Endothelial cell of umbilical vein (primary cell): ENCODE data around the gene TRPM1. TPM values are rescaled to one million over a fixed set of nuclear protein-coding genes. Genes with fewer than 3 reads are reported as not detected.

ENCODE experiments used
- BruUV-seq: library from RNA; stranded (reverse); fragments of 400-500 nt; replicated peaks from 2 replicates; lab custom pipeline; 2021; lab: Mats Ljungman, UMichigan
- CTCF ChIA-PET: fragments of 300-600, 350-600 bp; sonication (Branson Sonifier 250); formaldehyde crosslinking; loops from one replicate; lab custom pipeline; 2021; ENCODE audit warnings: antibody characterized with exemption, inconsistent platforms; lab: Charles Lee
- POLR2A ChIA-PET: fragments of 300-600, 350-600 bp; sonication (Branson Sonifier 250); formaldehyde crosslinking; loops from one replicate; lab custom pipeline; 2021; ENCODE audit warnings: antibody characterized with exemption, inconsistent platforms; lab: Charles Lee
- DNase-seq: peaks from one replicate; pipeline ENCODE4 v3.0.0-alpha.2; 2011; ENCODE audit warnings: low read depth, low spot score
- FAIRE-seq: peaks from 2 replicates; lab custom pipeline; 2011; peaks lifted over from hg19 to GRCh38; lab: Jason Lieb, UNC
- H2AFZ ChIP-seq: 2 replicates; pipeline ENCODE4 v1.6.0; 2012; ENCODE audit warnings: low read depth, low read length, control low read depth, inconsistent platforms
- H3K27ac ChIP-seq: 2 replicates; pipeline ENCODE4 v1.5.1; 2011; ENCODE audit warnings: low read depth, mild to moderate bottlenecking, control low read depth, low read length, moderate library complexity; ENCODE audit not compliant: insufficient read depth
- H3K27me3 ChIP-seq, 2 experiments: 2 replicates each; pipeline versions ENCODE4 v1.6.0 to v1.6.1; 2011; ENCODE audit warnings: low read length in 2 of 2, mixed read lengths in 1 of 2; ENCODE audit not compliant: control insufficient read depth in 2 of 2, insufficient read depth in 2 of 2
- H3K36me3 ChIP-seq, 2 experiments: 2 replicates in 1 of 2; 3 replicates in 1 of 2; pipeline ENCODE4 v1.5.1; 2011; ENCODE audit warnings: low read length in 2 of 2, mild to moderate bottlenecking in 1 of 2, moderate library complexity in 1 of 2; ENCODE audit not compliant: control insufficient read depth in 2 of 2, insufficient read depth in 2 of 2; ENCODE audit errors: extremely low read depth in 1 of 2
- H3K4me1 ChIP-seq: 3 replicates; pipeline ENCODE4 v1.5.1; 2011; ENCODE audit warnings: mild to moderate bottlenecking, low read length; ENCODE audit not compliant: control insufficient read depth, insufficient read depth; ENCODE audit errors: extremely low read depth
- H3K4me2 ChIP-seq: 2 replicates; pipeline ENCODE4 v1.6.1; 2011; ENCODE audit warnings: low read length, control low read depth, mixed read lengths; ENCODE audit not compliant: insufficient read depth
- H3K4me3 ChIP-seq, 3 experiments: fragments of 200-600 bp in 1 of 3; sonication (generic), shearing (Covaris generic) in 1 of 3; replicated peaks in 1 of 3; 2 replicates each; pipeline ENCODE4 v1.5.1; 2011 to 2016; ENCODE audit warnings: control low read depth in 3 of 3, low read length in 3 of 3, mild to moderate bottlenecking in 2 of 3, inconsistent platforms in 1 of 3, low read depth in 1 of 3, moderate library complexity in 1 of 3; ENCODE audit not compliant: insufficient read depth in 1 of 3
- H3K79me2 ChIP-seq: 2 replicates; pipeline ENCODE4 v1.6.0; 2012; ENCODE audit warnings: low read length, inconsistent platforms; ENCODE audit not compliant: control insufficient read depth, insufficient read depth
- H3K9ac ChIP-seq: replicated peaks from 2 replicates; pipeline ENCODE3; 2011; ENCODE audit warnings: low read length, control low read depth; ENCODE audit not compliant: insufficient read depth; ENCODE audit errors: extremely low read depth
- H3K9me1 ChIP-seq: replicated peaks from 3 replicates; pipeline ENCODE4 v1.6.0; 2011; ENCODE audit warnings: mild to moderate bottlenecking, low read length; ENCODE audit not compliant: control insufficient read depth, insufficient read depth; ENCODE audit errors: extremely low read depth
- H3K9me3 ChIP-seq: replicated peaks from 2 replicates; pipeline ENCODE4 v1.5.1; 2012; ENCODE audit warnings: low read length, inconsistent platforms; ENCODE audit not compliant: control insufficient read depth, insufficient read depth
- H4K20me1 ChIP-seq: replicated peaks from 2 replicates; pipeline ENCODE3; 2011; ENCODE audit warnings: mild to moderate bottlenecking, low read length; ENCODE audit not compliant: control insufficient read depth, insufficient read depth; ENCODE audit errors: extremely low read depth
- EZH2 ChIP-seq: IDR thresholded peaks from 2 replicates; pipeline ENCODE4 v1.6.1; 2012; ENCODE audit warnings: borderline replicate concordance, low read depth, mild to moderate bottlenecking, moderate library complexity, low read length, inconsistent platforms; ENCODE audit not compliant: severe bottlenecking
- FOS ChIP-seq: IDR thresholded peaks from 2 replicates; pipeline ENCODE4 v1.6.1; 2011; ENCODE audit warnings: mild to moderate bottlenecking, low read length, moderate library complexity, borderline replicate concordance; ENCODE audit not compliant: insufficient read depth
- GATA2 ChIP-seq: IDR thresholded peaks from 2 replicates; pipeline ENCODE4 v1.7.0; 2011; ENCODE audit warnings: low read depth, mild to moderate bottlenecking, moderate library complexity, mixed read lengths, low read length; ENCODE audit not compliant: insufficient read length, insufficient read depth
- JUN ChIP-seq: IDR thresholded peaks from 2 replicates; pipeline ENCODE4 v1.6.1; 2011; ENCODE audit warnings: borderline replicate concordance, low read depth; ENCODE audit not compliant: insufficient read length, insufficient read depth
- MYC ChIP-seq: IDR thresholded peaks from one replicate; pipeline ENCODE4 v1.6.1; 2011; ENCODE audit warnings: mild to moderate bottlenecking, low read depth, low read length
- POLR2A ChIP-seq: IDR thresholded peaks from 2 replicates; pipeline ENCODE4 v1.6.1; 2012; ENCODE audit warnings: low read depth, mild to moderate bottlenecking, control low read depth, low read length
- POLR2AphosphoS5 ChIP-seq: IDR thresholded peaks from 2 replicates; pipeline ENCODE4 v1.6.1; 2012; ENCODE audit warnings: low read depth, mild to moderate bottlenecking, control low read depth, low read length, moderate library complexity; ENCODE audit not compliant: insufficient read depth
- dilution Hi-C: fragments of 300-500 bp; cut with MboI; formaldehyde crosslinking; loops from one replicate; pipeline ENCODE4 v1.15.0; 2019; ENCODE audit warnings: low sequenced_read_pairs; ENCODE audit not compliant: extremely low pct_ligation_motif_present
- intact Hi-C: fragments of 100-400 bp; cut with micrococcal nuclease; formaldehyde crosslinking; loops from one replicate; pipeline ENCODE4 v1.10.0; 2022
- polyA plus RNA-seq, 4 experiments: library from polyadenylated mRNA; depleted of rRNA in 3 of 4; stranded (reverse) in 3 of 4; unstranded in 1 of 4; fragments of >200 nt; gene quantifications; 2 replicates each; pipeline versions ENCODE4 v1.2.1 to v1.2.3, GENCODE V29; 2011 to 2012; ENCODE audit warnings: missing spikeins in 1 of 4
- total RNA-seq: library from RNA; stranded (reverse); gene quantifications from 2 replicates; pipeline ENCODE4 v1.2.3, GENCODE V29; 2021
- TF ChIP-seq, protein P1 (sequence below): IDR thresholded peaks from 2 replicates; pipeline ENCODE4 v1.6.1; 2011; ENCODE audit not compliant: insufficient read depth, insufficient read length

TRPM1 gene
- total and polyA plus RNA-seq, 2 donors (not counting 3 experiments of a cell fraction or from before 2014, with no cell fraction given), result 0.19 TPM; not detected in 1

DNA sequence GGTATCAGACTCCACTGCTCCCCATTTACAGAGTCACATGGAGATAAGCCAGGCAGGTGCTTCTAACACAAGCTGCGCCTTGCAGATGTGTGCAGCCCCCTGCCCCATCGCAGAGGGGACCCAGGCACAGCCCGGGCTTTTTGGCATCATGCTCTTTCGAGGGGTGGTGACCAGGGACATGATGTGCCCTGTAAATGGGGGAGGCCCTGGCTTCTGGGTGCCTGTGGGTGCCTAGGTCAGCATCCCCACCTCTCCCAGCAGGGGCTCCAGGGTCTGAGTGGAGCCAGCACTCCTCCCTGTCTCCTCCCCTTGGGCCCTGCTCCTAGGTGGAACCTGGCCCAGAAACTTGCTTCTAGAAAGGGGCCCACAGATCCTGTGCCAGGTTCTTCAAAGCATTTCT is 15.2 kb downstream of the TRPM1 start:
- Histone ChIP-seq H3K4me2 (no peak overlapping the region), H4K20me1 (no peaks in the 10 kb centered on the region)
- POLR2A ChIA-PET, result no interaction called here

DNA sequence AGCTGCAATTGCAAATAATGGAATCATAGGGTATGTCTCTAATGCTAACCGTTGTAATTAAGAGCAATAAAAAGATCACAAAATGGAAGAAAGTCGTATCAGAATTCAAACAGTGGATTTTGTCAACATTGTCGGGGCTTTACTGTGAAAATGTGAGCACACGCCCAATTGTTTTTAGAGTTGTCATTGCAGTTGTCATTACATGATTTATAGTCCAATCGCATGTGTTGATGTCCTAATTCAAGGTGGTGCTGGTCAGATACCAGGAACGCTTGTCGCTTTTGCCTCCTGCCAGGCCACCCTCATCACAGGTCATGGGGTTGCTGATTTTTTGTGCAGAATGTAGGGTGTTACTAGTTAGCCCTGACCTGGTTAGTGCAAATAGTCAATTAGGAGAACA is 16.2 kb downstream of the TRPM1 start:
- ChIA-PET POLR2A (no interaction called here), CTCF (interaction anchor here (1.8 kb wide), 1 partner anchor 45 kb away, joined by 6 read pairs; no protein-coding TSS in a partner anchor)
- dilution Hi-C loops (no loop called here), intact Hi-C loops (no loop called here)
- Histone ChIP-seq H3K9me3 (no peaks in the 10 kb centered on the region), H3K9me1 (no peaks in the 10 kb centered on the region), H3K79me2 (no peaks in the 10 kb centered on the region), H4K20me1 (no peaks in the 10 kb centered on the region), H2AFZ (no peak overlapping the region), H3K4me2 (no peak overlapping the region), H3K4me1 (no peaks in the 10 kb centered on the region), H3K36me3 (no peaks in the 10 kb centered on the region), H3K9ac (no peak overlapping the region), H3K27ac (no peak overlapping the region), H3K27me3 (peaks cover 0 to 2% of the 10 kb centered on the region in 2 experiments), H3K4me3 (no peak overlapping the region)
- no peak for FAIRE-seq
- no peak for TF ChIP-seq FOS
- no peak for TF ChIP-seq MYC
- TF ChIP-seq GATA2, result no peak
- TF ChIP-seq POLR2AphosphoS5, result no peak
- TF ChIP-seq JUN, result no peak
- TF ChIP-seq, protein P1, sequence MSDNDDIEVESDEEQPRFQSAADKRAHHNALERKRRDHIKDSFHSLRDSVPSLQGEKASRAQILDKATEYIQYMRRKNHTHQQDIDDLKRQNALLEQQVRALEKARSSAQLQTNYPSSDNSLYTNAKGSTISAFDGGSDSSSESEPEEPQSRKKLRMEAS, result no peak
- no TSS peak for BruUV-seq
- DNase-seq, result no peak

More for the DNA sequence above, 15.2 kb downstream of the TRPM1 start:
- H3K9me1 ChIP-seq, result no peaks in the 10 kb centered on the region
- H3K27ac ChIP-seq, result no peak overlapping the region
- H3K4me1 ChIP-seq, result no peaks in the 10 kb centered on the region
- H2AFZ ChIP-seq, result no peak overlapping the region
- DNase-seq (no peak), FAIRE-seq (no peak)
- H3K9ac ChIP-seq, result no peak overlapping the region
- H3K9me3 ChIP-seq, result no peaks in the 10 kb centered on the region
- TF ChIP-seq POLR2A, result no peak
- TF ChIP-seq GATA2, result no peak
- no peak for TF ChIP-seq EZH2
- dilution Hi-C loops, result no loop called here
- intact Hi-C loops, result no loop called here
- no peaks in the 10 kb centered on the region for H3K79me2 ChIP-seq
- no peaks in the 10 kb centered on the region for H3K36me3 ChIP-seq
- CTCF ChIA-PET, result interaction anchor here (1.8 kb wide), 1 partner anchor 46 kb away, joined by 6 read pairs; no protein-coding TSS in a partner anchor
- H3K27me3 ChIP-seq, result peaks cover 0 to 2% of the 10 kb centered on the region in 2 experiments
- H3K4me3 ChIP-seq, result no peak overlapping the region
- no TSS peak for BruUV-seq
